ENCODE results near the gene GRID1. TPM values are rescaled to one million over a fixed set of nuclear protein-coding genes. Genes with fewer than 3 reads are reported as not detected.

Gene GRID1
- total and polyA plus RNA-seq, 10 of the 15 experiments (the other 5 are each of a cell fraction or from before 2014, with no cell fraction given) = 0.04 to 0.62 (median 0.08) TPM; not detected in 5

DNA sequence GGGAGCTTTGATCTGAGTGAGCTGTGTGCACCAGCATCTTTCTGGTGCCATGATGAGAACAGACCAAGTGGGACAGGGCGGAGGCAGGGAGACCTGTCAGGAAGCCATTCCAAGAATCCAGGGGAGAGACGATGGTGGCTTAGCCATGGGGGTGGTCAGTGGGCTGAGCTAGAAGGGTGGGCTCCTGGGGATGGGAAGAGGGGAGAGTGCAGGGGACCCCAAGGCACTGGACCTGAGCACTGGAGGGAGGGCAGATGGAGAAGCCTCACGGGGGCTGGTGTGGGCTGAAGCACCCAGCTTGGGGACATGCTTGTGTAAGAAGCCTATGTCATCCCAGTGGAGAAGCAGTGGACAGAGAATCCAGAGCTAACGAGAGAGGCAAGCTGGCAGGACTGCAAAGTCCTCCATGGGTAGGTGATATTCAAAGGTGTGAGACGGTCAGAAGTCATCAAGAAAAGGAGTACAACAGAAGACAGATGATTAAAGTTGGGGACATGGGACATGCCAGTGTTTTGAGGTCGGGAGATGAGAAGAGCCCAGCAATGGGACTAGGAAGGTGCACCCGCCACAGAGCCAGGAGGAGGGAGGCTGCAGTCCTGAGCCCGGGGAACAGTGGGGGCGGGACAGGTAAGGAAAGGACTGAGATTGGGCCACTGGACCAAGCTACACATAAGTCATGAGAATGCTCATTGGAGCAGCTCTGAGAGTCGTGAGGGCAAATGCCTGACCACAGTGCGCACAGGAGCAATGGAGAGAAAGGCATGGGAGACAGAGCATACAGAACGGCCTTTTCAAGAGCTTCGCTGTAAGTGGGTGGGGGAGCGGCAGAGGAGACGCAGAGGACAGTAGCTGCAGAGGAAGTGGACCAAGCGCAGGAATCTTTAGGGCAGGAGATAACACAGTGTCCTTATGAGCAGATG, 72.0 kb downstream of the GRID1 start:
- SMC1A ChIA-PET (ENCODE audit: uncharacterized antibody, unreplicated experiment) = no interaction called here
- DNase-seq (ENCODE audit: low read depth, low spot score) = no peak

More for the DNA sequence above, 72.0 kb downstream of the GRID1 start:
- H3K4me2 ChIP-seq (ENCODE audit: control insufficient read depth, insufficient read depth) = no peak overlapping the region
- RAD21 ChIA-PET (ENCODE audit: unreplicated experiment) = no interaction called here
- H2AFZ ChIP-seq (ENCODE audit: control insufficient read depth, low read depth, low read length) = no peak overlapping the region
- CTCF ChIA-PET = no interaction called here
- H3K27me3 ChIP-seq (replicated peaks in 1 of 2; ENCODE audit: control insufficient read depth in 2 of 2, insufficient read depth in 2 of 2, low read length in 1 of 2) = no peaks in the 10 kb centered on the region; a peak in 1 of 4 replicates
- no peak overlapping the region for H3K9ac ChIP-seq (ENCODE audit: control insufficient read depth, insufficient read depth, low read length)
- H3K79me2 ChIP-seq (ENCODE audit: control insufficient read depth, insufficient read depth, low read length) = no peaks in the 10 kb centered on the region
- no peaks in the 10 kb centered on the region for H3K36me3 ChIP-seq (ENCODE audit: control insufficient read depth in 2 of 2, insufficient read depth in 2 of 2, low read length in 1 of 2)
- FAIRE-seq (no peak), ATAC-seq (no peak)
- H3K9me3 ChIP-seq (replicated peaks; ENCODE audit: control insufficient read depth, insufficient read depth, low read length) = no peaks in the 10 kb centered on the region
- POLR2A ChIA-PET = no interaction called here
- in situ Hi-C loops (cut with MboI) = no loop called here
- BruUV-seq (replicated peaks) = no TSS peak
- TF ChIP-seq CTCF (IDR thresholded peaks at IDR 0.05 in 2 of 3, conservative IDR thresholded peaks at IDR 0.05 in 1 of 3; ENCODE audit: control insufficient read depth in 2 of 3, extremely low read depth in 1 of 3, insufficient read depth in 1 of 3, low read depth in 3 of 3, low read length in 3 of 3) (no peak), CHD2 (IDR thresholded peaks at IDR 0.05; ENCODE audit: borderline replicate concordance, low read depth, low read length) (no peak), ASH2L (IDR thresholded peaks at IDR 0.05; ENCODE audit: borderline replicate concordance, low read depth) (no peak), POLR2AphosphoS5 (IDR thresholded peaks at IDR 0.05; ENCODE audit: low read length) (no peak), RELB (IDR thresholded peaks at IDR 0.05; ENCODE audit: low read depth) (no peak), POLR2AphosphoS2 (IDR thresholded peaks at IDR 0.05; ENCODE audit: low read depth, low read length) (no peak), RUNX3 (IDR thresholded peaks at IDR 0.05; ENCODE audit: low read length) (no peak)
- TF ChIP-seq, protein P1, sequence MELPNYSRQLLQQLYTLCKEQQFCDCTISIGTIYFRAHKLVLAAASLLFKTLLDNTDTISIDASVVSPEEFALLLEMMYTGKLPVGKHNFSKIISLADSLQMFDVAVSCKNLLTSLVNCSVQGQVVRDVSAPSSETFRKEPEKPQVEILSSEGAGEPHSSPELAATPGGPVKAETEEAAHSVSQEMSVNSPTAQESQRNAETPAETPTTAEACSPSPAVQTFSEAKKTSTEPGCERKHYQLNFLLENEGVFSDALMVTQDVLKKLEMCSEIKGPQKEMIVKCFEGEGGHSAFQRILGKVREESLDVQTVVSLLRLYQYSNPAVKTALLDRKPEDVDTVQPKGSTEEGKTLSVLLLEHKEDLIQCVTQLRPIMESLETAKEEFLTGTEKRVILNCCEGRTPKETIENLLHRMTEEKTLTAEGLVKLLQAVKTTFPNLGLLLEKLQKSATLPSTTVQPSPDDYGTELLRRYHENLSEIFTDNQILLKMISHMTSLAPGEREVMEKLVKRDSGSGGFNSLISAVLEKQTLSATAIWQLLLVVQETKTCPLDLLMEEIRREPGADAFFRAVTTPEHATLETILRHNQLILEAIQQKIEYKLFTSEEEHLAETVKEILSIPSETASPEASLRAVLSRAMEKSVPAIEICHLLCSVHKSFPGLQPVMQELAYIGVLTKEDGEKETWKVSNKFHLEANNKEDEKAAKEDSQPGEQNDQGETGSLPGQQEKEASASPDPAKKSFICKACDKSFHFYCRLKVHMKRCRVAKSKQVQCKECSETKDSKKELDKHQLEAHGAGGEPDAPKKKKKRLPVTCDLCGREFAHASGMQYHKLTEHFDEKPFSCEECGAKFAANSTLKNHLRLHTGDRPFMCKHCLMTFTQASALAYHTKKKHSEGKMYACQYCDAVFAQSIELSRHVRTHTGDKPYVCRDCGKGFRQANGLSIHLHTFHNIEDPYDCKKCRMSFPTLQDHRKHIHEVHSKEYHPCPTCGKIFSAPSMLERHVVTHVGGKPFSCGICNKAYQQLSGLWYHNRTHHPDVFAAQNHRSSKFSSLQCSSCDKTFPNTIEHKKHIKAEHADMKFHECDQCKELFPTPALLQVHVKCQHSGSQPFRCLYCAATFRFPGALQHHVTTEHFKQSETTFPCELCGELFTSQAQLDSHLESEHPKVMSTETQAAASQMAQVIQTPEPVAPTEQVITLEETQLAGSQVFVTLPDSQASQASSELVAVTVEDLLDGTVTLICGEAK (IDR thresholded peaks at IDR 0.05; ENCODE audit: borderline replicate concordance) = no peak
- TF ChIP-seq, protein P2, sequence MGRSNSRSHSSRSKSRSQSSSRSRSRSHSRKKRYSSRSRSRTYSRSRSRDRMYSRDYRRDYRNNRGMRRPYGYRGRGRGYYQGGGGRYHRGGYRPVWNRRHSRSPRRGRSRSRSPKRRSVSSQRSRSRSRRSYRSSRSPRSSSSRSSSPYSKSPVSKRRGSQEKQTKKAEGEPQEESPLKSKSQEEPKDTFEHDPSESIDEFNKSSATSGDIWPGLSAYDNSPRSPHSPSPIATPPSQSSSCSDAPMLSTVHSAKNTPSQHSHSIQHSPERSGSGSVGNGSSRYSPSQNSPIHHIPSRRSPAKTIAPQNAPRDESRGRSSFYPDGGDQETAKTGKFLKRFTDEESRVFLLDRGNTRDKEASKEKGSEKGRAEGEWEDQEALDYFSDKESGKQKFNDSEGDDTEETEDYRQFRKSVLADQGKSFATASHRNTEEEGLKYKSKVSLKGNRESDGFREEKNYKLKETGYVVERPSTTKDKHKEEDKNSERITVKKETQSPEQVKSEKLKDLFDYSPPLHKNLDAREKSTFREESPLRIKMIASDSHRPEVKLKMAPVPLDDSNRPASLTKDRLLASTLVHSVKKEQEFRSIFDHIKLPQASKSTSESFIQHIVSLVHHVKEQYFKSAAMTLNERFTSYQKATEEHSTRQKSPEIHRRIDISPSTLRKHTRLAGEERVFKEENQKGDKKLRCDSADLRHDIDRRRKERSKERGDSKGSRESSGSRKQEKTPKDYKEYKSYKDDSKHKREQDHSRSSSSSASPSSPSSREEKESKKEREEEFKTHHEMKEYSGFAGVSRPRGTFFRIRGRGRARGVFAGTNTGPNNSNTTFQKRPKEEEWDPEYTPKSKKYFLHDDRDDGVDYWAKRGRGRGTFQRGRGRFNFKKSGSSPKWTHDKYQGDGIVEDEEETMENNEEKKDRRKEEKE (IDR thresholded peaks at IDR 0.05) = no peak
- intact Hi-C loops (cut with micrococcal nuclease; ENCODE audit: unreplicated experiment) = no loop called here
- WGBS (ENCODE audit: insufficient coverage, insufficient replicate concordance, low lambda C conversion rate, missing lambda C conversion rate) = 31% methylated on average over 16 of the region's 16 CpGs
- no peak overlapping the region for H3K27ac ChIP-seq (ENCODE audit: control insufficient read depth, insufficient read depth)
- no peaks in the 10 kb centered on the region for H3K4me1 ChIP-seq (ENCODE audit: control insufficient read depth, insufficient read depth, low read length)
- no peaks in the 10 kb centered on the region for H4K20me1 ChIP-seq (ENCODE audit: control insufficient read depth, insufficient read depth)
- H3K4me3 ChIP-seq = no peak overlapping the region
